SH-SY5Y (cell line): ENCODE results near the gene NPHP4.

ENCODE experiments used
- GATA2 ChIP-seq: IDR thresholded peaks from 2 replicates; pipeline ENCODE4 v1.6.1; 2011; ENCODE audit warnings: mild to moderate bottlenecking, low read depth, low read length
- GATA3 ChIP-seq: IDR thresholded peaks from 2 replicates; pipeline ENCODE4 v1.6.1; 2011; ENCODE audit warnings: low read depth, mild to moderate bottlenecking, low read length, moderate library complexity

- TF ChIP-seq GATA3 (no peak), GATA2 (no peak)
Observed at GRCh38 chr1:5822266-5822665, 170.0 kb downstream of the NPHP4 start.
